Measurements from ENCODE around the gene CACNA2D2.

Gene CACNA2D2

DNA sequence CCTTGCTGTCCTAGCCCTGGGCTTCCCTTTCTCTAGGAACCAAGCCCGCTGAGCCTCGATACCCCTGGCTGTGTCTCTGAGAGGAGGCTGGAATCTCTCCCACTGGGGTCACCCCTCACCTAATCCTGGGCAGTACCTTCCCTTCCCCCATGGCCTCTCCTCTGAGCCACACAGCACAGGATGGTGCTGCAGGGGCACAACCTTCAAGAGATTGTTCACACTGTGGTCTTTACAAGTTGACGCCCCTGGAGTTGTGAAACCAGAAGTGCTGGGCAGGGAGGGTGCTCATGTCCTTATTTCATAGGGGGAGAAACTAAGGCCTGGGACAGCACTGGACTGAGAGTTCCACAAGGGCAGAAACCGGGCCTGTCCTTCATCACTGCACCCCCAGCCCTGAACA is 73.2 kb downstream of the CACNA2D2 start:
- H3K4me3 ChIP-seq (ENCODE audit: low read depth, low read length) = no peak overlapping the region
- TF ChIP-seq, protein P1, sequence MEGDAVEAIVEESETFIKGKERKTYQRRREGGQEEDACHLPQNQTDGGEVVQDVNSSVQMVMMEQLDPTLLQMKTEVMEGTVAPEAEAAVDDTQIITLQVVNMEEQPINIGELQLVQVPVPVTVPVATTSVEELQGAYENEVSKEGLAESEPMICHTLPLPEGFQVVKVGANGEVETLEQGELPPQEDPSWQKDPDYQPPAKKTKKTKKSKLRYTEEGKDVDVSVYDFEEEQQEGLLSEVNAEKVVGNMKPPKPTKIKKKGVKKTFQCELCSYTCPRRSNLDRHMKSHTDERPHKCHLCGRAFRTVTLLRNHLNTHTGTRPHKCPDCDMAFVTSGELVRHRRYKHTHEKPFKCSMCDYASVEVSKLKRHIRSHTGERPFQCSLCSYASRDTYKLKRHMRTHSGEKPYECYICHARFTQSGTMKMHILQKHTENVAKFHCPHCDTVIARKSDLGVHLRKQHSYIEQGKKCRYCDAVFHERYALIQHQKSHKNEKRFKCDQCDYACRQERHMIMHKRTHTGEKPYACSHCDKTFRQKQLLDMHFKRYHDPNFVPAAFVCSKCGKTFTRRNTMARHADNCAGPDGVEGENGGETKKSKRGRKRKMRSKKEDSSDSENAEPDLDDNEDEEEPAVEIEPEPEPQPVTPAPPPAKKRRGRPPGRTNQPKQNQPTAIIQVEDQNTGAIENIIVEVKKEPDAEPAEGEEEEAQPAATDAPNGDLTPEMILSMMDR (IDR thresholded peaks at IDR 0.05; ENCODE audit: borderline replicate concordance, insufficient read depth, low read depth, low read length) = no peak

- no peak overlapping the region for H3K4me3 ChIP-seq (ENCODE audit: low read depth, low read length)
- TF ChIP-seq, protein P1 (IDR thresholded peaks at IDR 0.05; ENCODE audit: borderline replicate concordance, insufficient read depth, low read depth, low read length) = no peak
Observed at GRCh38 chr3:50428007-50428633, 75.3 kb downstream of the CACNA2D2 start.

DNA sequence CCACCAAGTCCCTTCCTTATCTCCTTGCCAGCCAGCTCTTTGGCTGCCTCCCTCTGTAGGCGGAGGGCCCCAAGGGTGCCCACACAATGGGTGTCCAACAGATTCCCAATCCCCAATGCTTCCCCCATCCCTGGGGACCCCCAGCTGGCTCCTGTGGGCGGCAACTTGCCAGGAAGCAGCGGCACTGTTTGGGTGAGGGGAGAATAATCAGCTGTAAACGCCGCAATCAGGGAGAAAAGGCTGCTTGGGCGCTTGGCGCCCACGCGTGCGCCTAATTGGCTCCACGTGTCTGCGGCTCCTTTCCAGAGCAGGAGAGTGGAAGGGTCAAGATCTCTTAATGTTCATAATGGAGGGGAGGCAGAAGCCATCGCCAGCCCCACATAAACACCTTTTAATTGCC is 76.2 kb downstream of the CACNA2D2 start:
- H3K4me3 ChIP-seq (ENCODE audit: low read depth, low read length) = no peak overlapping the region
- TF ChIP-seq, protein P1 (IDR thresholded peaks at IDR 0.05; ENCODE audit: borderline replicate concordance, insufficient read depth, low read depth, low read length) = no peak

DNA sequence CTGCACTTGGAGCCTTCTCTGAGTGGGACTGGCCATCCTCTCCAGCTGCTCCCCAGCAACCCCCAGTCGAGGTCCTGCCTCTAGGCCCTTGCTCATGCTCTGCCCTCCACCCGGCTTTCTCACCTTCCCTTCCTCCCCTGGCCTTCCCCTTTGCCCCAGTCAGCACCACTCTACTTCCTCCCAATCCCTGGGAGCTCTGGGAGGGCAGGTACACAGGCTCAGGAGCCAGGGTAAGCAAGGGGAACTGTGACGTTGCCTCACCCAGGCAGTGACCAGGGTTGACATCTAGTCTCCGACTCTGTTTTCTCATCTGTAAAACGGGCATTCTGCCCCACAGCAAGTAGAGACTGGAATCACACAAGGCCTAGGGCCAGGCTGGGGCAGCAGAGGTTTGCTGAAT is 77.5 kb downstream of the CACNA2D2 start:
- no peak overlapping the region for H3K4me3 ChIP-seq (ENCODE audit: low read depth, low read length)
- TF ChIP-seq, protein P1 (IDR thresholded peaks at IDR 0.05; ENCODE audit: borderline replicate concordance, insufficient read depth, low read depth, low read length) = no peak

DNA sequence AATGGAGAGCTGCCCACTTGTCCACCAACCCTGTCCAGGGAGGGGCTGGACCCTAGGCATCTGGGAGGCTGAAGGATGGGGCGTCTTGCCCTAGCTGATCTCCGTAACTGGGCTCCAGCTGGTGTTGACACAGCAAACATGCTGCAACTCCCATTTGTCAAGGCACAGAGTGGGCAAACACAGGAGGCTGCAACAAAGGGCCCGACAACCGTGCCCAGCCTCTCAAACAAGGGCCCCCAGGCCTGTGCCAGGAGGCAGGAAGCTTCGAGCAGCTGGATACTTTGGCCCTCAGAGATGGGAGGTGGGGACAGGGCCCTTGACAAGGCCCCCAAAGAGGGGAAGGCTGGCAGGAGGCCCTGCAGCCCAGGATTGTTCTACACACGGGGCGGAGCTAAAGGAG is 79.9 kb downstream of the CACNA2D2 start:
- no peak overlapping the region for H3K4me3 ChIP-seq (ENCODE audit: low read depth, low read length)
- TF ChIP-seq, protein P1 (IDR thresholded peaks at IDR 0.05; ENCODE audit: borderline replicate concordance, insufficient read depth, low read depth, low read length) = no peak

DNA sequence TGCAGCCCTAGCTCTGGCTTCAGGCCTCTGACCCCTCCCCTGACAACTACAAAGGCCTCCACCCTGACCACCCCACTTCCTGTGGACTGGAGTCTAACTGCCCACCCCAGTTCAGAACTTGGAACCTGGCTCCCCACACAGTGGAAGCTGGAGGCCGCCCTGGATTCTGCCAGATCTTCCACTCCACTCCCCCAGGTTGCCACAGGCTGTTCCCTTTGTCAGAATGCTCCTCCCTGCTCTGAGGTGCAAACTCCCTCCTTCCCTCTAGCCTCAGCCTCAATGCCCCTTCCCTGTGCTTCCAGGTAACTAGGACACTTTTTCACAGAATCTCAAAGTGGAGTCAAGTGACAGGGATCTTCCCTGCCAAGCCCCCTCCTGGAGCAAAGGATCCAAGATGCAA is 81.3 kb downstream of the CACNA2D2 start:
- no peak overlapping the region for H3K4me3 ChIP-seq (ENCODE audit: low read depth, low read length)
- TF ChIP-seq, protein P1 (IDR thresholded peaks at IDR 0.05; ENCODE audit: borderline replicate concordance, insufficient read depth, low read depth, low read length) = no peak

DNA sequence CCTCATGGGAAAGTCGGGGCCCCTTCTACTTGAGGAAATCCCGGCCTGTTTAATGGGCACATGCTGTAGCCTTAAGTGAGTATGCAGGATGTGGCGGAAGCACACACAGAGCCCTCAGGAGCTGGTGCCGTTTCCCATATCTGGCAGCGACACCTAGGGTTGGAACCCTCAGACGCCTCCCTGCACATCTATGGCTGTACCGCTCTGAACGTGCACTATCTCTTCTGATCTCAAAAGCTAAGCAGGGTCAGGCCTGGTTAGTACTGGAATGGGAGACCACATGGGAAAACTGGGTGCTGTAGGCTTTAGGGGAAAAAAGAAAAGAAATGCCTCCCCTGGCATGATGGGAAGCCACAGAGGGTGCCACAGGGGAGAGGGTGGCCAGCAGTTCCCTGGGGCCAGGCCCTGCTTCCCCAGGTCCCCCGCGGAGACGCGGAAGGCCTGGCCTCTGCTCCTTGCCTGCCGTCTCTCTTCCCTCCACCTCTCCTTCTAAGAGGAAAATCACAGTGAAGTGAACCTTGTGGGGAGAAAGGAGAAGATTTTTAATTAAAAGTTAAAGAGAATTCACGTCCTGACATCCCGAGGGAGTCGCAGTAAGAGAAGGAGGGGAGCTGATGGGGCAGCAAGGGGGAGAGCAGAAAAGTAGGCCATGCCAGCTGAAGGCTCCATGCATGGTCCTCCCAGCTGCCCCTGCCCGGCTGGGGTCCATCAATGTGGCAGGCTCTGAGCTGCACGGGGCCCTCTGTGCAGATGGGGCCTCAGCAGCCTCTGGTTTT is 83.7 kb downstream of the CACNA2D2 start:
- TF ChIP-seq, protein P1 (IDR thresholded peaks at IDR 0.05; ENCODE audit: borderline replicate concordance, insufficient read depth, low read depth, low read length) = no peak
- no peak overlapping the region for H3K4me3 ChIP-seq (ENCODE audit: low read depth, low read length)

Measured in GM12875 (cell line).